Non-pigmented ciliary epithelial cell (primary cell): Measurements from ENCODE around the gene ZNF683.
"Not testable (repeated sequence)": the region's sequence is repeated elsewhere in the genome, so short reads cannot be mapped to it uniquely, and the experiment has no call there.

Experiments used
- DNase-seq: peaks from one replicate; pipeline ENCODE4 v3.0.0-alpha.2; 2010; ENCODE audit warnings: low read depth

Gene ZNF683

DNA sequence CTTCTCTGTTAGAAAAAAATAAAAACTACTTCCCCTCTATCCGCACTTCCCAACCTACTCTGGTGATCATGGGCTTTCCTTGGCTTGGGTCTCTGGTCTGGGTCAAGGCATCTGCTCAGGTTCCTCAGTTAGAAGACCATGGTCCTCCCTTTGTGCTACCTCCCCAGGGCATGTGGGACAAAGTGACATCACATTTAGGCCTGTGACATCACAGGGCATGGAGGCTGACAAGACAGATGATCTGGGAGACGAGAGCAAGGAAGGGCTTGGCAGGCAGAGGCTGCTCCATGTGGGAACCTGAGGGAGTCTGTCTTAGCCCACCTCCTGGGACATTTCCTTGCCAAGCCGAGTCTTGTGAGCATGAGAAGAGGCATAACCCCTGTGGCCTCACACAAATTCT is at the start of gene ZNF683:
TSS of gene ZNF683 (minus strand) at position 140 of the 400 bp plus-strand sequence. CDS start 4,179 bp downstream, outside the sequence.
- DNase-seq = not testable (repeated sequence)

DNA sequence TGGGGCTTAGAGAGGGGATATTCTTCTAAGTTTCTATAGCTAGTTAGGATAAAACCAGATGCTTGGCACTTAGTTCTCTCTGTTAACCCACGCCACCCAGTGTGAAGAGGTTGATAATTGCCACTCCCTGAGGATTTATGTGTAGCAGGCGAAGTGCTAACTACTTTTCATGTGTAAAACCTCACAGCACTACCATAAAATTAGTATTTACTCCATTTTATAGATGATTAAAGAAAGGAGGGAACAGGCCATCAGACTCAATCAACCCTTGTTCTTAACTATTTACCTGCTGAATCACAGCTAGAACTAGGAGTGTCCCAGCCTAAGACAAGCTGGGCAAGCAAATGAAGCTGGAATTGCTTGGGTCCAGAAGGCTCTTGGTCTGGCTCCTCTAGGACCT is 46.9 kb upstream of the ZNF683 start:
- DNase-seq = no peak

DNA sequence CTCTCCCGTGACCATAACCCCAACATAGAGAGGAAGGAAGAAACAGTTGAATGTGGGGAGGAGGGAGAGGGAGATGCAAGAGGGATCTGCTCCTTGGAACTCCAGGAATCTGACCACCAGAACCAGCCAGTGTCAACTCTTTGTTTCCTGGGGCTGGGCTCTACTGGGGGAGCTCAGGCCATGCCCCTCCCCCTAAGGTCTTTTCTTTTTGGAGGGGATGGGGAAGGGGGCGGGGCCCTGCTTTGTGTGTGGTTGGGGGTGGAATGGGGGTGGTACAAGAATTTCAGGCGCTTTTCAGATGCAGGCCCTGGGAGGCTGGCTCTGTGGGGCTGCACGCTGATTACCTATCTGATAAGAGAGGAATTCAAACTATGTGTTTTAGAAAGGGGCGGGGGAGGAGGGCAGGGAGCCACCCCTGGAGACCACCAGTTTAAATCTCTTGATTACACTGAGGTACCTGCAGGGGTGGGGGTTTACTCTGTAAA is 46.4 kb upstream of the ZNF683 start:
- DNase-seq = no peak

DNA sequence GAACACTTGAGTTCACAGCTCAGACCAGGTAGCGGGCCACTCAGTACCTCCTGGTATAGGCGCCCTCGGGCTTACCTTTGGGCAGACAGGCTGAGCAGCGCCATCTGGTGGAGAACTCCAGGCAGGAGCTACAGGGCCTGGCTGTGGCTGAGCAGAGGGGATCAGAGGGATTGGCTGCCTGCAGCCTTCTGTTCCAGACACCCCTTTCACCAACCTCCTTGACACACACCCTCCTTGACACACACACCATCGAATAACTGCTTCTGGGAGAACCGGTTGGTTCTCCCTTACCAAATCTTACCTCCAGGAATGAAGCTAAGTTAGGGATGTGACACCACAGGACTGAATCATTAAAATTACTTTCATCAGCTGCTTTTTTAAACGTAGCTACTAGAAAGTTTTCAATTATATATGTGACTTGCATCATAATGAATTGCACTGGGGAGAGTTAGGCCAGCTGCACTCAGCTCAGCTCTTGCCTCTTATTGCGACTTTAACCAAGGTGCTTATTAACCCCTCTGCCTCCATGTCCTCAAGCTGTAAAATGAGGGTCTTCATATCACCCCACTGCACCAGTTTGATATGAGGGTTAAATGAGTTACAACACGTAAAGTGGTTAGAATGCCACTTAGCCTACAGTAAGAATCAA is 44.7 kb upstream of the ZNF683 start:
- DNase-seq = no peak

DNA sequence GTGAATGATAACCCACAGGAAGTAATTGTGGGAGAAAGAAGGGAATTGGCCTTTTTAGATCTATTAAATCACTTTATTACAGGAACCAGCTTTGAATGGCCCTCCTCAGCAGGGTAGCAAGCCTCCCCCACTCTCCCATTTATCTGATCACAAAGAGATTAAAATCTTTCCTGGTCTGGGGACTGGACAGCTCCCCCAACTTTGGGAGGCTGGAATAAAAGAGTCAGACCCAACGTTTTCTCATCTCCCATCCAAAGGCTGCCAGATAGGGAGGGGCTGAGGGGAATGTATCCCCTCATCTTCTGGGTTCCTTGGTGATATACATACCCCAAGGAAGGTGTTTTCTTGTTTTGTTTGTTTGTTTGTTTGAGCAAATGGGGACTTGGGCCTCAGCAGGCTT is 40.5 kb upstream of the ZNF683 start:
- DNase-seq = no peak

DNA sequence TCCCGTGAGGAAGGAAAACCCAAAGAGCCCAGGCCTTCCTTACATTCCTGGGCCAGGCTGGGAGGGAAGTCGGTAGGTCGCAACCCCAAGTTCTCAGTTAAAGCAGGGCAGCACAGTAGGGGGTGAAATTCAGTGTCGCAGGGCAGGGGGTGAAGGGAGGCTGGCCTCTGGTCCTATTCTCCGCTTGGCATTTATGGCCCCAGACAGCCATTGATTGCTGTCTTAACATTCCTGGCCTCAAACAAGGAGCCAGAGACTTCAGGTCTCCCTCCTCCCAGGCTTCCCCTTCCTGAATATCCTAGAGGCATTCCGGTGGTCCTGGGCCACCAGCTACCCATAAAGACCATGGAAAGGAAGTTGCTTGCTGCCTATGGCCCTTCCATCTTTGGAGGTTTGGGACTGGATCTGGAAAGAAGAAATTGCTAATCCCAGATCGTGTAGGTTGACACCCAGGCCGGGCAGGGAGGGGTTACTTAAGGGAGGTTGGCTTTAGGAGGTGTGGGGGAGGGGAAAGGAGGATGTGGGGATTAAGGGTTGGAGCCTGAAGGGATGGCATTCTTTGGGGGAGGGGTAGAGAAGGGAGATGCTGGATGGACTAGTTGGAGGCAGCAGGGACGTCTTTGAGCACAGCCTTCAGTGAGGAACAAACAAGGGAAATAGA is 39.8 kb upstream of the ZNF683 start:
- DNase-seq = no peak

DNA sequence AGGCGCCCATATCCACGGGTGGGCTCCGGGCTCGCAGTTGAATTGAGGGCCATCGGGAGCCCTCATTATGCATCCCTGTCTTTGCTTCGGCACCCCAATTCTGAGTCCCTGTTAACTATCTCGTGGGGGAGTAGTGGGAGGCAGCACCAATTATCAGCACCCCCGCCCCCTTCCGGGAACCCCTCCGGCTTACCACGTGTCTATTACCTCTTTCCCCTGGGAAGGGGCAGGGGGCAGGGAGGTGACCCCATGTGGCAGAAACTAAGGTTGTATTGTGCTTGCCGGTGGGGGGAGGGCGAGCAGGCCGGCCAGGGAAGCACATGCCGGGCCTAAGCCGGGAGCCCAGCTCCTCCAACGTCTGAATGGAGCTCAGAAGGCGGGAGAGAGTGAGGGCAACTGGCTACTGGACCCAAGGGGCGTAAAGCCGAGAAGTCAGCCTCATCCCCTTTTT is 39.1 kb upstream of the ZNF683 start:
- no peak for DNase-seq

DNA sequence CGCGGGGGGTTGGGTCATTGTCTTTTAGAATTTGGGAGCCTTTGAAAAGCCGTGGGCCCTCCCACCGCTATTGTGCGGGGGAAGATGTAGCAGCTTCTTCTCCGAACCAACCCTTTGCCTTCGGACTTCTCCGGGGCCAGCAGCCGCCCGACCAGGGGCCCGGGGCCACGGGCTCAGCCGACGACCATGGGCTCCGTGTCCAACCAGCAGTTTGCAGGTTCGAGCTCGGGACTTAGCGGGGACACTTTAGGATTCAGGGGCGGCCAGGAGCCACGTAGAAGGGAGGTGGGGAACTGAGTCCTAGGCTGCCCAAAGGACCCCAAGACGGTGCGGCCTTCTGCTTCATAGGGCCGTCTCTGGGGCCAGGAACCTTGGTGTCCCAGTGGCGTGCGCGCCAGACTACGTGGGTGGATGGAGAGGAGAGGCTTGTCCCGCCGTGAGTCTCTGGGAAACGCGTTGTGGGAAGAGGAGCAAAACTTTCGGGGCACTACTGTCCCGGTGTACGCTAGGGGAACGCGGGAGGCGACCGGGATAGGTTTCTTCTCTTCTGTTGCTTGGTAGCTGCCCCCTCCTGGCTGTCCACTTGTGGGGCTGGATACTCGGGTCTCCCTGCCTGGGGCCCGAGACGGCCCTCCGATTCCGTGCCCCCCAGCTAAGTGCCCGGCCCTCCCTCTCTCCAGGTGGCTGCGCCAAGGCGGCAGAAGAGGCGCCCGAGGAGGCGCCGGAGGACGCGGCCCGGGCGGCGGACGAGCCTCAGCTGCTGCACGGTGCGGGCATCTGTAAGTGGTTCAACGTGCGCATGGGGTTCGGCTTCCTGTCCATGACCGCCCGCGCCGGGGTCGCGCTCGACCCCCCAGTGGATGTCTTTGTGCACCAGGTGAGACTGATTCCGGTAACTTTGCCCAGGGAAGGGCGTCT is 38.4 kb upstream of the ZNF683 start, which contains the start of gene LIN28A:
TSS of gene LIN28A (plus strand) at position 112 of the 918 bp plus-strand sequence. CDS start at position 187, 75 bp downstream.
- no peak for DNase-seq

DNA sequence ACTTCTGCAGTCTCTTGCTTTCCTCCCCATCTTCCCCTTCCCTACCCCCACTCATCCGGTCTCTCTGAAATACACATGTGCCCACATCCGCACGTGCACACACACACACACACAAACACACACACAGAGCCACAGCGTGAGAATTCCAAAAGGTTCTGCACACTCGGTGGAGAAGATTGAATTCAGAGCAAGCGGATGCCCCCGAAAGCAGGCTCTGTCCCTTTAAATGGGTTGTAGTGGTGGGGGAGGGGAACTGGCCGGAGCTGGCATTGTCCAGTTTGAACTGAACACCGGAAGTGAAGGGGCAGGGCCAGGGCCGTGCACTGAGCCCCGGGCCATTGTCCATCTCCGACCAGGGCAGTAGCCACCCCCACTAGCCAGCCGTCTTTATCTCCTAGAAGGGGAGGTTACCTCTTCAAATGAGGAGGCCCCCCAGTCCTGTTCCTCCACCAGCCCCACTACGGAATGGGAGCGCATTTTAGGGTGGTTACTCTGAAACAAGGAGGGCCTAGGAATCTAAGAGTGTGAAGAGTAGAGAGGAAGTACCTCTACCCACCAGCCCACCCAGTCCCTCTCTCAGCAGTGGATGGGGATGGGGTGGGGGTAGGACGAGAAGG is 36.7 kb upstream of the ZNF683 start:
- DNase-seq = no peak

DNA sequence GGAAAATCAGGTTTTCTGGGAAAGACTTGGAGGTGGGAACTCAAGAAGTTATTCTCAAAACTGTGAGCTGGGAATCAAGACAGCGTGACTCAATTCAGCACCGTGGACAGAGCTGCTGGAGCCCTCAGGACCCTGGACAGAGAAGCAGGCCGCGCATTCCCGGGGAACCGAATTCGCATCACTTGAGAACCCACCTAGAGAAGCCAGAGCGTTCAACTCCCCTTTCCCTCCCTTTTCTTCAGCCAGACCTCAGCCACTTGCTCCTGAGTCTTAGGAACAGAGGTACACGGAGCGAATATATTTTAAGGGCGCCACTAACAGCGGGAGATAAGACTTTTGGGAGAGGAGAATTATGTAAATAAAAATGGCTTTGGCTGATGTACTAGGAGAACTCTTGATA is 36.1 kb upstream of the ZNF683 start:
- DNase-seq = no peak

DNA sequence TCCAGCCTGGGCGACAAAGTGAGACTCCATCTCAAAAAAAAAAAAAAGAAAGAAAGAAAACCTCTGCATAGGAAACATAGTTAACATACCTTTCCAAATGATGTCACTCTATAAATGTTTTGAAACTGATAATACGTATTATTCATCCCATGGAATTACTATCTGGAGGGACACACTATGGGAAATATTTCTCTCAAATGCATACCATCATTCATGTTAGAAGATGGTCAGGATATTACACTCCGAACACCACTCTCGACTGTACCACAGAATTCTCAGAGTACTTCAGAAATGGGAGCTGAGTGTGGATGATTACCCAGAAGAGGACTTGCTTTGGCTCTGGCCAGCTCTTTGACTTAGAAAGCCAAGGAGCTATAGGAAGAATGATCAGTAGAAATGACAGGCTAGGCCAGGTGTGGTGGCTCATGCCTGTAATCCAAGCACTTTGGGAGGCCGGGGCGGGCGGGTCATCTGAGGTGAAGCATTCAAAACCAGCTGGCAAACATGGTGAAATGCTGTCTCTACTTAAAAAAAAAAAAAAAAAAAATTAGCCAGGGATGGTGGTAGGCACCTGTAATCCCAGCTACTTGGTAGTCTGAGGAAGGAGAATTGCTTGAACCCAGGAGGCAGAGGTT is 32.8 kb upstream of the ZNF683 start:
- peak; percentile 63 for DNase-seq

DNA sequence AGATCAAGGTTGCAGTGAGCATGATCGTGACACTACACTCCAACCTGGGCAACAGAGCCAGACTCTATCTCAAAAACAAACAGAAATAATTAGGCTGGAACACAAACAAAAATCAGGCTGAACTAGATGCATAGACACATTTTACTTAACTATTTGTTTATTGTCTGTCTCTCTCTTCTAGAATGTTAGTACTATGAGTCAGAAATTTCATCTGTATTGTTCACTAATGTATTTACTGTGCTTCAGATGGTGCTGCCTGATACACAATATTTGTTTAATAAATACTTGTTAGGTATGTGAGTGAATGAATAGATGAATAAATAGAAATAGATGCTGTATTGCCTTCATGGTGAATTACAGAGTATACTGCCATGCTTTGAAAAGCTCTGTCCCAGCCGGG is 32.1 kb upstream of the ZNF683 start:
- DNase-seq = no peak

DNA sequence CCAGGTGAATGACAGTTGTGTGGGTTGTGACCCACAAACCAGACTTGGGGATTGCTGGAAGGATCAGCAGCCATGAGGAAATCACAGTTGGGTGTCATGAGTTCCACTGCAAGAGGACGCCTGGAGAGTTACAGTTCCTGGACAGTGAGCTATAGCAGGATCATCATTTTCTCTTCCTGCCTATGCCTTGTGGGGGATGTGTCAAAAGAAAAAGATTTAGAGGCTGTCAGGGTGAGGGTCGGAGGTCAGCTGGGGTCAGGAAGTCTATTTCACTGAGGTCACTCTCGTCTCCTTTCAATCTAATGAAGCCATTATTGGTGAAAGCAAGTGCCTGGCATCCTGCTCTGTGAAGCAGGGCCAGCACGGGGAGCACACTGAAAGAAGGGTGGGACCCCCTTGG is 31.1 kb upstream of the ZNF683 start:
- DNase-seq = no peak

DNA sequence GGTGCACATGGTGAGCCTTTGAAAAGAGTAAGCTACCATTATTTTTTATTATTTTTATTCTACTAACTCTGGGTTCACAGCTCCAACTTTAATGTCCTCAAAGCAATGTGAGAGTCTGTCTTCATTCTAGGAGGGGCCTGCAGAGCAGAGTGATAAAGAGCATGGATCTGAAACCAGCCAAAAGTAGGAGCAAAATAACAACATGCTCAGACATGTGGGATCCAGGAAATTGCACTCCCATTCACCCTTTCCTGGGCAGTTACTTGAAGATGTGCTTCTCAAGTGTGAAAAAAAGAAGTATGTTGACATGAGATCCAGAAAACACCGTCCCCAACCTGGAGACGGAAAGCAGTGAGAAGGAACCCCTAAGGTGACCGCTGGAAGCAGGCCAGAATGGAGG is 29.3 kb upstream of the ZNF683 start:
- no peak for DNase-seq

DNA sequence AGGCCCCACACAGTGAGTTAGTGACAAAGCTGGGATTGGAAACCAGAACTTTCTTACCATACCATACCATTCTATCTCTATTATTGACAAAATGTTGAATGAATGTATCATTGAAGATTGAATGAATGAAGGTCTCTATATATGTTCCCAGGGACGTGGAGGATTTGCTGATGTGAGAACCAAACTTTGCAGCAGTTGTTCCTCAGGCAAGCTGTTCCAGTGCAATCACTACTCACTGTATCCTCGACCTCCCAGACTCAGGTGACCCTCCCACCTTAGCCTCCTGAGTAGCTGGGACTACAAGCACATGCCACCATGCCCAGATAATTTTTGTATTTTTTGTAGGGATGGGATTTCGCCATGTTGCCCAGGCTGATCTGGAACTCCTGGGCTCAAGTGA is 26.5 kb upstream of the ZNF683 start:
- no peak for DNase-seq

DNA sequence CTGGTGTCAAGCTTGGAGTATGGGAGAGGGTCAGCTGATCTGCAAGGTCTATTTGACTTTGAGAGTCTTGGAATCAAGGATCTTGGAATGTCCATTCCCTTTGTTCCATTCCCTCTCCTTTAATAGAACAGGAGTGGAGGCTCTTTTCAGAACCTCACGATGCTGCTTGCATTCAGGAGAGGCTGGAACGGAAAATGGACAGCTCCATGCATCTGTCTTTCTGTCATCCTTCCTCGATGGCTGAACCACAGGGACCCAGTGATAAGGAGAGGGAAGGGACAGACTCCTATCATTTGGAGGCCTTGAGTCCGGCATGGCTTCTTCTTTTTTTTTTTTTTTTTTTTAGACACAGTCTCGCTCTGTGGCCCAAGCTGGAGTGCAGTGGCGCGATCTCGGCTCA is 23.2 kb upstream of the ZNF683 start:
- DNase-seq = no peak

DNA sequence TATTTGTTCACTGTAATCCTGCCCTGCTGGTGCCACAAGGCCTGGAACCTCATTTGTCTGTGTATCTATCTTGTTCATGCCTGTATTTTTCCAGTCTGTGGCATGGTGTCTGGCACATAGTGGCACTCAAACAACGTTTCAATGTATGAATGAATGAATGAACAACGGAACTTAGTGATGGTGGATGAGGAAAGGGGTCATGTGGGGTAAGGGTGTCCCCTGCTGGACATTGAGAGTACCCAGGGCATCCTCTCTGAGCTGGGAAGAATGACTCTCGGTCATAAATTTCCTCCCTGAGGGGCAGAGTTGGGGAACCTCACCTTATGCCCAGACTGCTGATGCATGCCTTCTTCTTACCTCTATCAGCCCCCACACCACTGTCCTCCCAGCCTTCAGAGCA is 18.9 kb upstream of the ZNF683 start:
- DNase-seq = no peak

DNA sequence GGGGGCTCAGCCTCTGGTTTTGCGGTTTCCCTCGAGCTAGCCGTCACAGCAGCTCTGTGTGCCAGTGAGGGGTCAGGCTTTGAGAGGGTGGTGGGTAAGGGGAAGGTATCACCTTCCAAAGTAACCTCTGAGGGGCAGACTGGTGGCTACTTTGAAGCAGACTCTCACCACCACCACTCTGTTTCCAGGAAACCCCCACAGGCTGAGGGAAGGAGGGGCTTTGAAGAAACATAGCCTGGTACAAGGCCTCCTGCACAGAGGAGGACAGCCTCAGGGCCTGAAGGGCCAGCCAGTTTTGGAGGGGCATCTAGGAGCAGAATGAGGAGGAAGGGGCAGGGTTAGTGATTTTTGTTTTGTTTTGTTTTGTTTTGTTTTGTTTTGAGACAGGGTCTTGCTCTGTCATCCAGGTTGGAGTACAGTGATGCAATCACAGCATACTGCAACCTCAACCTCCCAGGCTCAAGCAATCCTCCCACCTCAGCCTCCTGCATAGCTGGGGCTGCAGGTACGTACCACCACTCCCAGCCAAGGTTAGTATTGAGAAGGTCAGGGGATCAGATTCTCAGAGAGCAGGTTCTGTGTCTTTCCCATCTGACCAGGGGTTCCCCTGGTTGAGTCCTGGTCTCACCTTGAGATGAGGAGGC is 17.2 kb upstream of the ZNF683 start:
- DNase-seq = no peak

DNA sequence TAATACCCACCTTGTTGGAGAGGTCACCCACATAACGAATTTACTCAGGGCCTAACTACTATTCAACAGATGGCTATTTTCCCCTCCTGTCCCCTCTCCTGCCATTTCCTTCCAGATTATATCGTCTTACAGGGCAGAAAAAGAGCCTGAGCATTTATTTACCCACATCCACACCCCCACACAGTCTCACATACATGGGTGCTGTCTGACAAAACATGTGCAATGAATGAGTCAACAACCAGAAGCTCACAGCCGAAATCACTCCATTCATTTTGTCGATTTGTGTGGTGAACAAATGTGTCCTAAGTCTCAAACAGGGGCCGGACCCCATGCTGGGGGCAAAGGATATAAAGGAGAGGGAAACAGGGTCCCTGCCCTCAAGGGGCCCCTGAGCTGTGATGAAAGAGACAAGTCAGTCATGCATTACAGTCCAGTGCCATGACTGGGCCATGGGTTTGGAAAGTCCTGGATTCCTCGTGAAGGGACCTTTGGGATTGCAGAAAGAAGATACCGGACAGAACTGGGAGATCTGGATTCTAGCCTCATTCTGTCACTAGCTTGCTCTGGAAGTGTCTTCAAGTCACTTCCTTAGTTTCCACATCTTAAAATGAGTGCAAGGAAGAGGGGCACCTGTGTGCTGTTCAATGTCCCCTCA is 16.4 kb upstream of the ZNF683 start:
- no peak for DNase-seq

DNA sequence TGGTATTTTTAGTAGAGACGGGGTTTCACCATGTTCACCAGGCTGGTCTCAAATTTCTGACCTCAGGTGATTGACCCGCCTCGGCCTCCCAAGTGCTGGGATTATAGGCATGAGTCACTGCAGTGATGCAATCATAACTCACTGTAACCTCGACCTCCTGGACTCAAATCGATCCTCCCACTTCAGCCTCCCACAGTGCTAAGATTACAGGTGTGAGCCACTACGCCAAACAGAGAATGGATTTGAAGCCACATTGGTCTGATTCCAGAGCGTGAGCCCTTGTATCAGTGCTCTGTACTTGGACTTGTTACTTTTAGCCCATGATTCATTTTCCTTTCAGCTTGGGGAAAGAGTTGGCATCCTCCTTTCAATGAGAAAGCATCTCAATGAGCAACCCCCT is 14.9 kb upstream of the ZNF683 start:
- no peak for DNase-seq

DNA sequence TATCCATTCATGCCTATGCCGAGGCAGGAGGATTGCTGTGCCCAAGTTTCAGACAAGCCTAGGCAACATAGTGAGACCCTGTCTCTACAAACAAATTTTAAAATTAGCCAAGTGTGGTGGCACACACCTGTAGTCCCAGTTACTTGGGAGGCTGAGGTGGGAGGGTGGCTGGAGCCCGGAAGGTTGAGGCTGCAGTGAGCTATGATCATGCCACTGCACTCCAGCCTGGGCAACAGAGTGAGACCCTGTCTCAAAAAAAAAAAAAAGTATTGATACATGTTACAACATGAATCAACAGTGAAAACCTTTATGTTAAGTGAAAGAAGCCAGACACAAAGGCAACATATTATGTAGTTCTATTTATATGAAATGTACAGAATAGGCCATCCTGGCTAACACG is 12.5 kb upstream of the ZNF683 start:
- DNase-seq = not testable (repeated sequence)
